HG02884 (cell line): ENCODE data around the gene MTRFR.

Experiments used
- ATAC-seq: cut with Tn5 transposase; IDR thresholded peaks from one replicate; pipeline ENCODE4 v1.9.1; 2021; ENCODE audit warnings: mild to moderate bottlenecking, moderate library complexity; ENCODE audit not compliant: unreplicated experiment

Gene MTRFR

GRCh38 chr12:123269896-123270213 is 36.6 kb downstream of the MTRFR start:
- no peak for ATAC-seq

- peak; percentile 10 for ATAC-seq
These were observed 37.2 kb downstream of the MTRFR start for GRCh38 chr12:123270214-123271000.

GRCh38 chr12:123271001-123271668 is 37.9 kb downstream of the MTRFR start:
- ATAC-seq = peak; percentile 50

- ATAC-seq = no peak
These were observed 39.9 kb downstream of the MTRFR start for GRCh38 chr12:123273166-123273565.

GRCh38 chr12:123278101-123278627 is 44.9 kb downstream of the MTRFR start:
- no peak for ATAC-seq

- ATAC-seq = no peak
These were observed 47.7 kb downstream of the MTRFR start for GRCh38 chr12:123280971-123281370.

GRCh38 chr12:123282111-123282510 is 48.9 kb downstream of the MTRFR start:
- no peak for ATAC-seq

GRCh38 chr12:123283461-123283860 is 50.2 kb downstream of the MTRFR start:
- no peak for ATAC-seq

GRCh38 chr12:123284669-123285068 is 51.4 kb downstream of the MTRFR start:
- no peak for ATAC-seq

- ATAC-seq = no peak
These were observed 53.6 kb downstream of the MTRFR start for GRCh38 chr12:123286652-123287373.

GRCh38 chr12:123288751-123289346 is 55.6 kb downstream of the MTRFR start:
- no peak for ATAC-seq

GRCh38 chr12:123289911-123290310 is 56.7 kb downstream of the MTRFR start:
- ATAC-seq = no peak

- ATAC-seq = no peak
These were observed 60.0 kb downstream of the MTRFR start for GRCh38 chr12:123293178-123293760.

- ATAC-seq = no peak
These were observed 71.9 kb downstream of the MTRFR start for GRCh38 chr12:123305136-123305535.

GRCh38 chr12:123306200-123306599 is 73.0 kb downstream of the MTRFR start:
- no peak for ATAC-seq
